BJ (cell line): Measurements from ENCODE around the gene PTRH2. TPM values are rescaled to one million over a fixed set of nuclear protein-coding genes. Genes with fewer than 3 reads are reported as not detected.

Experiments used
- CTCF ChIA-PET: fragments of 350-600 bp; formaldehyde crosslinking; extraction: SDS; loops from one replicate; lab custom pipeline; 2021; ENCODE audit warnings: antibody characterized with exemption, inconsistent platforms; lab: Yijun Ruan, JAX
- POLR2A ChIA-PET: fragments of 300-600 bp; sonication (Branson Sonifier 250); formaldehyde crosslinking; extraction: SDS; loops from one replicate; lab custom pipeline; 2021; ENCODE audit warnings: antibody characterized with exemption; lab: Charles Lee
- DNase-seq: peaks from one replicate; pipeline ENCODE4 v3.0.0-alpha.2; 2011; ENCODE audit warnings: low read depth
- H3K27me3 ChIP-seq: 2 replicates; pipeline ENCODE4 v1.6.0; 2011; ENCODE audit warnings: low read length; ENCODE audit not compliant: control insufficient read depth, insufficient read depth
- H3K36me3 ChIP-seq: 2 replicates; pipeline ENCODE4 v1.5.1; 2011; ENCODE audit warnings: low read length; ENCODE audit not compliant: control insufficient read depth, insufficient read depth
- H3K4me3 ChIP-seq: 2 replicates; pipeline ENCODE4 v1.5.1; 2011; ENCODE audit warnings: low read depth, mild to moderate bottlenecking, control low read depth, low read length
- CTCF ChIP-seq: IDR thresholded peaks from 2 replicates; pipeline ENCODE4 v1.5.1; 2011; ENCODE audit warnings: low read depth, mild to moderate bottlenecking, control low read depth, inconsistent platforms, low read length, moderate library complexity; ENCODE audit not compliant: insufficient read depth
- polyA plus RNA-seq: library from polyadenylated mRNA; depleted of rRNA; stranded (reverse); fragments of >200 nt; gene quantifications from 2 replicates; pipeline ENCODE4 v1.2.3, GENCODE V29; 2011

Gene PTRH2
- polyA plus RNA-seq, 1 experiment: 31.4 TPM

DNA sequence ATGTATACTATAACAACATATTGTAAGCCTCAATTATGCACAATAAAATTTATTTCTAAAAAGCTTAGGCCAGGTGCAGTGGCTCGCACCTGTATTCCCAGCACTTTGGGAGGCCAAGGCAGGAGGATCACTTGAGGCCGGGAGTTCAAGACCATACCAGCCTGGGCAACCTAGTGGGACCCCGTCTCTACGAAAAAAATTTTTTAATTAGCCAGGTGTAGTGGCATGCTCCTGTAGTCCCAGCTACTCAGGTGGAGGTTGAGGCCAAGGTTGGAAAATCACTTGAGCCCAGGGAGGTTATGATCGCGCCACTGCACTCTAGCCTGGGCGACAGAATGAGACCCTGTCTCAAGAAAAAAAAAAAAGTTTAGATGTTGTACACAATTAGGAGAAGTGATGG is 45.7 kb upstream of the PTRH2 start:
- Histone ChIP-seq H3K4me3 (no peak overlapping the region), H3K36me3 (no peaks in the 10 kb centered on the region), H3K27me3 (no peaks in the 10 kb centered on the region)
- TF ChIP-seq CTCF: no peak
- ChIA-PET POLR2A (interaction anchor here (0.8 to 3.8 kb wide), 7 partner anchors 21 to 106 kb away, joined by 3 to 45 read pairs (median 31); no protein-coding TSS in a partner anchor), CTCF (interaction anchor here (0.6 to 3.6 kb wide), 17 partner anchors 30 to 287 kb away, joined by 3 to 21 read pairs (median 4); no protein-coding TSS in a partner anchor)
- DNase-seq: no peak

GRCh38 chr17:59752446-59752845 is 45.2 kb upstream of the PTRH2 start:
- no peaks in the 10 kb centered on the region for H3K36me3 ChIP-seq
- no peaks in the 10 kb centered on the region for H3K27me3 ChIP-seq
- no peak overlapping the region for H3K4me3 ChIP-seq
- no peak for TF ChIP-seq CTCF
- POLR2A ChIA-PET: interaction anchor here (1.2 to 3.8 kb wide), 4 partner anchors 85 to 107 kb away, joined by 6 to 35 read pairs (median 32); no protein-coding TSS in a partner anchor
- no peak for DNase-seq
- CTCF ChIA-PET: interaction anchor here (0.6 to 3.6 kb wide), 11 partner anchors 30 to 305 kb away, joined by 3 to 21 read pairs (median 3); no protein-coding TSS in a partner anchor

- ChIA-PET POLR2A (interaction anchor here (1.2 to 3.8 kb wide), 4 partner anchors 86 to 107 kb away, joined by 6 to 35 read pairs (median 32); no protein-coding TSS in a partner anchor), CTCF (interaction anchor here (0.6 to 3.6 kb wide), 10 partner anchors 31 to 305 kb away, joined by 3 to 21 read pairs (median 4); no protein-coding TSS in a partner anchor)
- Histone ChIP-seq H3K27me3 (no peaks in the 10 kb centered on the region), H3K36me3 (no peaks in the 10 kb centered on the region), H3K4me3 (no peak overlapping the region)
- no peak for TF ChIP-seq CTCF
- no peak for DNase-seq
Observed at GRCh38 chr17:59751955-59752413, 44.8 kb upstream of the PTRH2 start.

DNA sequence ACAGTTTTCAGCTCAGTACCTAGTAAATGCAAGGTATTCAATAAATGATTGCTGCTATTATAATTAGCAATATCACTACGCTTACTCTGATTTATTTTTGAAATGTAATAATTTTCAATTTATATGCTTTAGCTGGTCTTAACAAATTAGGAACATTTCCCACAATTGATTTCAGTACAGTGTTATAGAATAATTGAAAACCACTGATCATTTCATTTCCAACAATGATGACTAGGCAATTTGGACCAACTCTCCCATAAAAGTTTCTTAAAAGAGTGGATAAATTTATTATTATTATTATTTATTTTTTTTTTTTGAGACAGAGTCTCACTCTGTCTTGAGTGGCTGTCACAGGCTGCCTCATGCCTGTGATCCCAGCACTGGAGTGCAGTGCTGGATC is 41.4 kb upstream of the PTRH2 start:
- no peak for DNase-seq
- no peak overlapping the region for H3K4me3 ChIP-seq
- ChIA-PET CTCF (interaction anchor here (3.6 kb wide), 1 partner anchor 100 kb away, joined by 18 read pairs; no protein-coding TSS in a partner anchor), POLR2A (no interaction called here)
- TF ChIP-seq CTCF: no peak
- H3K27me3 ChIP-seq: no peaks in the 10 kb centered on the region
- H3K36me3 ChIP-seq: no peaks in the 10 kb centered on the region

DNA sequence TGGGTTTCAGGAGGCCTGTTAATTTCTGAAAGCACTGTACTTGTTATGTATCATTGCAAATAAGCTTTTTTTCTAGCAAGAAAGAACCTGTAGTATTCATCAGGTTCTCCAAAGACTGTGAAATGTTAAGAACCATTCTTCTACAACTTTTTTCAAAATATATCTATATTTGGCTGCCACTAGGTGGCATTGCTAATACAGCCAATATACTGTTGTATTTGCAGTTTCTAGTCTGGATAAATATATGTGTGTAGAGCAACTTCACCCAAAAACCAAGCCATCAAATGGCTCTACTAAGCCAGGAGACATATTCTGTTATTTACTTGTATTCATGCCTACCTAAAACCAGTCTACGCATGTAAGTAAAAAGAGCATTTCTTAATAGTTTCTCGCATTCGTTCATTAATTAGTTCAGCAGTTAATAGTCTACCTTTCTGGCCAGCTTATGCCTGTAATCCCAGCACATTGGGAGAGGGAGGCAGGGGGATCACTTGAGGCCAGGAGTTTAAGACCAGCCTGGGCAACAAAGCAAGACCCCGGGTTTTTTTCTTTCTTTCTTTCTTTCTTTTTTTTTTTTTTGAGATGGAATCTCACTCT is 39.7 kb upstream of the PTRH2 start:
- DNase-seq: no peak
- Histone ChIP-seq H3K4me3 (no peak overlapping the region), H3K27me3 (no peaks in the 10 kb centered on the region), H3K36me3 (no peaks in the 10 kb centered on the region)
- ChIA-PET POLR2A (no interaction called here), CTCF (interaction anchor here (0.6 to 3.6 kb wide), 14 partner anchors 10 to 168 kb away, joined by 3 to 18 read pairs (median 4); partner anchors contain the start of genes RPS6KB1 and TUBD1)
- peak; percentile 62 for TF ChIP-seq CTCF
